ENCODE measurements around the gene NCAM2. TPM values are rescaled to one million over a fixed set of nuclear protein-coding genes. Genes with fewer than 3 reads are reported as not detected.

Gene NCAM2
- polyA plus RNA-seq, 1 donor from 2014 or later: 9.8 TPM

GRCh38 chr21:21156397-21156796, 158.2 kb downstream of the NCAM2 start:
- Histone ChIP-seq H3K27me3 (ENCODE audit: insufficient read depth, low read depth, low read length) (no peaks in the 10 kb centered on the region), H3K27ac (ENCODE audit: low read length) (no peak overlapping the region), H3F3A (ENCODE audit: insufficient read depth, low read length, poor library complexity, severe bottlenecking) (no peaks in the 10 kb centered on the region), H4K20me1 (ENCODE audit: insufficient read depth) (no peaks in the 10 kb centered on the region), H3K4me2 (ENCODE audit: low read length) (no peak overlapping the region), H2AFZ (ENCODE audit: low read depth, low read length) (no peak overlapping the region), H3K9me3 (ENCODE audit: low read length) (no peaks in the 10 kb centered on the region), H3K9me2 (ENCODE audit: insufficient read depth, low read length) (no peaks in the 10 kb centered on the region), H3K36me3 (ENCODE audit: insufficient read depth, low read length) (no peaks in the 10 kb centered on the region), H3K79me2 (replicated peaks; ENCODE audit: insufficient read depth, low read length) (no peaks in the 10 kb centered on the region), H3K4me3 (ENCODE audit: low read length) (no peak overlapping the region), H3K9ac (ENCODE audit: low read length) (no peak overlapping the region)
- TF ChIP-seq RAD21 (conservative IDR thresholded peaks at IDR 0.05) (no peak), REST (IDR thresholded peaks at IDR 0.05; ENCODE audit: borderline replicate concordance) (no peak), POLR2AphosphoS5 (IDR thresholded peaks at IDR 0.05) (no peak), SMC3 (conservative IDR thresholded peaks at IDR 0.05; ENCODE audit: poor library complexity) (no peak), TAF1 (IDR thresholded peaks at IDR 0.05; ENCODE audit: low read depth) (no peak), EZH2 (IDR thresholded peaks at IDR 0.05; ENCODE audit: borderline replicate concordance, insufficient read depth, low read length, poor library complexity, severe bottlenecking) (no peak), MXI1 (conservative IDR thresholded peaks at IDR 0.05; ENCODE audit: poor library complexity, severe bottlenecking) (no peak), EP300 (conservative IDR thresholded peaks at IDR 0.05; ENCODE audit: poor library complexity, severe bottlenecking) (no peak), CTCF (IDR thresholded peaks at IDR 0.05; ENCODE audit: poor library complexity, severe bottlenecking) (no peak)

GRCh38 chr21:21156957-21157356, 158.7 kb downstream of the NCAM2 start:
- no peaks in the 10 kb centered on the region for H3K9me3 ChIP-seq (ENCODE audit: low read length)
- no peaks in the 10 kb centered on the region for H3F3A ChIP-seq (ENCODE audit: insufficient read depth, low read length, poor library complexity, severe bottlenecking)
- no peaks in the 10 kb centered on the region for H3K36me3 ChIP-seq (ENCODE audit: insufficient read depth, low read length)
- no peak for TF ChIP-seq RAD21 (conservative IDR thresholded peaks at IDR 0.05)
- no peak for TF ChIP-seq REST (IDR thresholded peaks at IDR 0.05; ENCODE audit: borderline replicate concordance)
- no peak for TF ChIP-seq EZH2 (IDR thresholded peaks at IDR 0.05; ENCODE audit: borderline replicate concordance, insufficient read depth, low read length, poor library complexity, severe bottlenecking)
- TF ChIP-seq MXI1 (conservative IDR thresholded peaks at IDR 0.05; ENCODE audit: poor library complexity, severe bottlenecking): no peak
- no peak for TF ChIP-seq EP300 (conservative IDR thresholded peaks at IDR 0.05; ENCODE audit: poor library complexity, severe bottlenecking)
- TF ChIP-seq CTCF (IDR thresholded peaks at IDR 0.05; ENCODE audit: poor library complexity, severe bottlenecking): no peak
- no peak for TF ChIP-seq POLR2AphosphoS5 (IDR thresholded peaks at IDR 0.05)
- no peak for TF ChIP-seq SMC3 (conservative IDR thresholded peaks at IDR 0.05; ENCODE audit: poor library complexity)
- TF ChIP-seq TAF1 (IDR thresholded peaks at IDR 0.05; ENCODE audit: low read depth): no peak
- no peak overlapping the region for H3K4me3 ChIP-seq (ENCODE audit: low read length)
- no peaks in the 10 kb centered on the region for H3K79me2 ChIP-seq (replicated peaks; ENCODE audit: insufficient read depth, low read length)
- no peaks in the 10 kb centered on the region for H3K9me2 ChIP-seq (ENCODE audit: insufficient read depth, low read length)
- no peak overlapping the region for H3K9ac ChIP-seq (ENCODE audit: low read length)
- H4K20me1 ChIP-seq (ENCODE audit: insufficient read depth): no peaks in the 10 kb centered on the region
- H3K27ac ChIP-seq (ENCODE audit: low read length): no peak overlapping the region
- H2AFZ ChIP-seq (ENCODE audit: low read depth, low read length): no peak overlapping the region
- H3K27me3 ChIP-seq (ENCODE audit: insufficient read depth, low read depth, low read length): no peaks in the 10 kb centered on the region
- no peak overlapping the region for H3K4me2 ChIP-seq (ENCODE audit: low read length)
